GM13977 (cell line): Measurements from ENCODE around the gene PTPN14.
"Not testable (repeated sequence)": the region's sequence is repeated elsewhere in the genome, so short reads cannot be mapped to it uniquely, and the experiment has no call there.

Experiments used
- DNase-seq: peaks from one replicate; pipeline ENCODE4 v3.0.0; 2012; ENCODE audit warnings: low spot score
- in situ Hi-C: fragments of 300-500 bp; cut with MboI; formaldehyde crosslinking; loops from one replicate; pipeline ENCODE4 v1.12.0; 2022; ENCODE audit warnings: low sequenced_read_pairs, low pct_unique_long_range_greater_than_20kb, mixed read lengths, inconsistent platforms; ENCODE audit not compliant: unreplicated experiment
- TF ChIP-seq, protein P1 (sequence below): IDR thresholded peaks from 2 replicates; pipeline ENCODE4 v1.5.1; 2012; ENCODE audit warnings: mild to moderate bottlenecking, control low read depth; ENCODE audit not compliant: insufficient read depth; ENCODE audit errors: extremely low read depth, missing control alignments

Gene PTPN14

DNA sequence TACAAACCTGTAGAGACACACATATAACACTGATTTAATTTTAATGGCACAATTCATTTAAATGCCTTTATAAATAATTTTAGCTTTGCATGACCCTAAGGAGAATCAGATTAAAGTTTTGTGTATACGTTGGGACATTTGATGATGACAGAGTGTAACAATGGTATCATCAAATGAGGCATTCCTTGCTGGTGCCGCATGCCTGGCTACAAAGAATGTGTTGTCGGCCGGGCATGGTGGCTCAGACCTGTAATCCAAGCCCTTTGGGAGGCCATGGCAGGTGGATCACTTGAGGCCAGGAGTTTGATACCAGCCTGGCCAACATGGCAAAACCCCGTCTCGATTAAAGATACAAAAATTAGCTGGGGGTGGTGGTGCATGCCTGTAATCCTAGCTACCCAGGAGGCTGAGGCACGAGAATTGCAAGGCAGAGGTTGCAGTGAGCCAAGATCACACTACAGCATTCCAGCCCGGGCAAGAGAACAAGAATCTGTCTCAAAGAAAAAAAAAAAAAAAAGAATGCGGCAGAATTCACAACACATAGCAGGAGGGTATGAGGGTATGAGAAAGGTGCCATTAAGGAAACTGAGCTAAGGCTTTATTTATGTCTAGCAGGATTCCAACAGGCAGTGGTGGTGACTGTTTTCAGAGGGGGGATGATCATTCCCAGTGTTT is 58.9 kb downstream of the PTPN14 start:
- no peak for DNase-seq
- in situ Hi-C loops, result no loop called here
- TF ChIP-seq, protein P1, sequence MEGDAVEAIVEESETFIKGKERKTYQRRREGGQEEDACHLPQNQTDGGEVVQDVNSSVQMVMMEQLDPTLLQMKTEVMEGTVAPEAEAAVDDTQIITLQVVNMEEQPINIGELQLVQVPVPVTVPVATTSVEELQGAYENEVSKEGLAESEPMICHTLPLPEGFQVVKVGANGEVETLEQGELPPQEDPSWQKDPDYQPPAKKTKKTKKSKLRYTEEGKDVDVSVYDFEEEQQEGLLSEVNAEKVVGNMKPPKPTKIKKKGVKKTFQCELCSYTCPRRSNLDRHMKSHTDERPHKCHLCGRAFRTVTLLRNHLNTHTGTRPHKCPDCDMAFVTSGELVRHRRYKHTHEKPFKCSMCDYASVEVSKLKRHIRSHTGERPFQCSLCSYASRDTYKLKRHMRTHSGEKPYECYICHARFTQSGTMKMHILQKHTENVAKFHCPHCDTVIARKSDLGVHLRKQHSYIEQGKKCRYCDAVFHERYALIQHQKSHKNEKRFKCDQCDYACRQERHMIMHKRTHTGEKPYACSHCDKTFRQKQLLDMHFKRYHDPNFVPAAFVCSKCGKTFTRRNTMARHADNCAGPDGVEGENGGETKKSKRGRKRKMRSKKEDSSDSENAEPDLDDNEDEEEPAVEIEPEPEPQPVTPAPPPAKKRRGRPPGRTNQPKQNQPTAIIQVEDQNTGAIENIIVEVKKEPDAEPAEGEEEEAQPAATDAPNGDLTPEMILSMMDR, result no peak

DNA sequence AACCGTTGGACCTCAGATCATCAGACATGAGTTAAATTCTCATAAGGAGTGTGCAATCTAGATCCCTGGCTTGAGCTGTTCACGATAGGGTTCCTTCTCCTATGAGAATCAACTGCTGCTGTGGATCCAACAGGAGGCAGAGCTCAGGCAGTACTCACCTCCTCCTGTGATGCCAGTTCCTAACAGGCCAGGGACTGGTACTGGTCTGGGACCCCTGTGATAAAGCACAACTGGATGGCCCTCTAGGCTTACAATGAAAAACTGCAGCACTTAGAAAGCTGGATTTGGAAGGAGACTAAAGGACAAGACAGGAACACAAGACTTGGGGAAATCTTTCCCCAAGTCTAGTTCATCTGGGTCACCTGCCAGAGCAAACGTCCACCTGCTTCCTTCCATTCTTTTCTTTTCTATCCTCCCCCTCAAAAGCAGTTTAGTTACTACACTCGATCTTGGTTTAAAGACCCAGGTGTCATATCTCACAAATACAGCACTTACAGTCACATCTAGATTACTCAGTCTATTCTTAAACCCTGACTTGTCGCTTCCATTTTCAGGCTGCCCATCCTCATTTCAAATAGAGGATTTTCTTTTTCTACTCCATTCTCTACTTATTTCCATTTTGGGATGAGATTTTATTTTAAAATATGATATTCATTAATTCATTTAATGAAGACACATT is 59.8 kb downstream of the PTPN14 start:
- TF ChIP-seq, protein P1, result no peak
- in situ Hi-C loops, result no loop called here
- no peak for DNase-seq

DNA sequence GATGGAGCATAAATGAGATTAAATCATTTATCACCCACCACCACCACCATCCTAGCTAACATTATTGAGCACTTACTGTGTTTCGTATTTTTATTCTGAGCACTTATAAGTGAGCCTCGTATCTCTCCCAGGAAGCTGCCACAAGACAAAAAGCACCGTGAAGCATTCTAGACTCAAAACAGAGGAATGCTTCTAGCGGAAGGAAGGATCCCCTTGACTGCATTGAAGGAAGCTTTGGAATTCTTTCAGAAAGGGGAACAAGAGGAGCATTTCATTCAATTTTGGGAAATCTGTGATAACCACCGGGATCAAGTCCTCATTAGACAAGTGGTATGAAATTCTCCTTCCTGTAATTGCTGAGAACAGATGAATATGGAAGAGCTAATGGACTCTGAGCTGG is 66.3 kb downstream of the PTPN14 start:
- in situ Hi-C loops, result no loop called here

DNA sequence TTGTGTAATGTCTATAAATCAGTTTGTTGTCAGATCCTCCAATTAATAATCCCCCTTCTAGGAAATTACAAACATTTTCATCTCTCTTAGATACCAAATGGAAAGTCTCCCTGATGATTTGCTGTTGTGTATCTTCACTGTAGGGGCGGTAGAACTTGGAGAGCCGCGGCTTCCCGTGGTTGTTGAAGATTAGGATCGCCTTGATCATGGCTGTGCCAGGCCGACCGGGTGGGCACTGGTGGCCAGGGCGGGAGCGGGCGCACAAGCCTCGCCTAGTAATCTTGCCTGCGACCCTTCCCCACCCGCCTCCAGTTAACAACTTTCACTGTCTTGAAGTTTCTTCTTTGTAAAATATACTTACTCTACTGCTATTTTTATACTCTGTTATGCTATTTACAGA is 68.2 kb downstream of the PTPN14 start:
- in situ Hi-C loops, DNase-seq: not testable (repeated sequence)

More for the DNA sequence above, 66.3 kb downstream of the PTPN14 start:
- TF ChIP-seq, protein P1, result no peak
- no peak for DNase-seq

DNA sequence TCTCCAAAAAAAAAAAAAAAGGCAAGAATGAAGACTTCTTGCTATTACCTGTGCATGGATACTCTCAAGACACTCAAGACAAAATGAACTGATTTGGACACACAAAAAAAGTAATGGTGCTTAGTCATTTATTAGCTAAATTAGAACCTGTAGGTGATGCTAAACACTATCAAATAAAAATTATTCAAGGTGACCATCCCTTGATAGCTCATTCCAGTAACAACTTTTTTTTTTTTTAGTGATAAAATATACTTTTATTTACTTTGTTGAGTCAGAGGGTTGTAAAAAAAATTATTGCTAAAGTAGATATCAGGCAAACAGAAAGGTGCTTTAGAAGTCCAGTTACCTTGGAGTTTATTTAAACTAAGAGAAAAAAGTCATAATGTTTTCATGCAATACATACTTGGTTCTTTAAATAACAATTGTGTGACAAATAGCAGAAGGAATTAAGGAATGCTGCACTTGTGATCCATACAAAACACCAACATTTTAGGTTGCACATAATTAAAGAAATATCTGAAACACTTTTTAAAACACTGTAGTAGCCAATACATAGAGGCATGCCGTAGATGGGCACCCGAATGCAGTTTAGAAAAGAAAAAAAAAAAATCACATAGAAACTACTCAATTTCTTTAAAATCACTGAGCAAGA is 69.3 kb downstream of the PTPN14 start:
- in situ Hi-C loops, DNase-seq: not testable (repeated sequence)

DNA sequence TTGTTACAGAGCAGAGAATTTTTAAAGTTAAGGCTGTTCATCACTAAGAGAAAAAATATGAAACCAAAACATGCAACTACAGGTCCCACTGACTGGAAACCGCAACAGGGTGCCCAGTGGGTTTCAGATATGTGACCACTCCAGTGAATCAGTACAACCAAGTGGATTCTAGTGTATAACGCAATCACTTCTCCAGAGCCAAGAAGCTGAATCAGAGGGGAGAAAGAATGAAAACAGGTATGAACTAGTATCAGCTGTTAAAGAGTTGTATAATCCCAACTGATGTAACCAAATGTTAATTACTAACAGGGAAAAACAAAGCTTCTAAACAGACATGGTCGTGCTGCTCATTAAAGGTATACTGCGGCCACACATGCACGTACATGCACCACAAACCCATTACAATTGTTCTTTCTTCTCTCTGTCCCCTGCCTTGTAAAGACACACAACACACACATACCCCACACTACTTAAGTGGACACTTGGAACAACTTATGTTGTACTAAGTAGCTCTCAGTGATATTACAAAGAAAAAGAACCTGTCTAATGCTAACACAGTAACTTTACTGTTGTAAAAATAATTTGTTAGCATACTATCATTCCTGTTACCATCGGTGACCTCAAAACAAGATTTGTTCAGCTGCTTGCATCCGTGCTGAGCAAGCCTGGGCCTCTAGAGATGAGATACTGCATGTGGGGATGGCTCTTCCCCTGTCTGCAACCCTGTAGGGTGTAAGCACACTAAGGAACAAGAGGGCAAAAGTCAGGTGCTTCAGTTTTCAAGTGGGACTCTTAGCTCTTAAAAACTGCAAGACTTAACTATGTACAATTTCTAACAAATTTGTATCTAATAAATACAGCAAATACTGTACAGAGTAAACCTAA is 74.2 kb downstream of the PTPN14 start:
- TF ChIP-seq, protein P1, result no peak
- no peak for DNase-seq
- in situ Hi-C loops, result no loop called here

DNA sequence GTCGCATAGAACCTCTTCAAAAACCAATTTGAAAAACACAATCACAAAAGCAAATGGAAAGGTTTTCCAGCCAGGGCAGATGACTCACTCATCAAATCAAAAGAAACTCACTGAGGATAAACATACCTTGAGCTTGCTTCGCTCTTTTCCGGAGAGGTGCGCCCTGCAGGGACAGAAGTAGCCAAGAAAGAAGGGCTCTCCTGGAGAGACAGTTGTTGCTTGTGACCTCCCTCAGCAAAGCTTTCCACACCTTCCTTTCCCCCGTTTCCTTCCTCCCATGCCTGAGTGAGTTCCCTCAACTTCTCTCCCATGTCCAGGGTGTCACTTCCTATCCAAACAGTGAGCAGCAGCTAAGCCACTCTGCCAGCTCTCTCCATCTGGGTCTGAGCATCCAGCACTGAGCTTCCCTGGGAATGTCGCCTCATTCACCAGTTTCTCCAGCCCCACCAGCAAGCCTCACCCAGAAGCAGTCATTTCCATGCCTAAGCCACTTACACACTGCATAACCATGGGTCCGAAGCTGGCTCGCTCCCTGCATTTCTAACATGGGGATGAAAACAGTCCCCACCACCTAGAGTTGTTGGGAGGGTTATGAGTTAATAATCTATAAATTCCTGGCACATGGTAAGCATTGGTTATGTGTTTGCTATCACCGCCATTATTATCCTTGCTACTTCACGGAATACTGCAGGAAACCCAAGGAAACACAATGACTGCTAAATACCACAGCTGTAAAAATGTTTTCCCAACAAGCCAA is 75.0 kb downstream of the PTPN14 start:
- in situ Hi-C loops, result no loop called here
- no peak for DNase-seq
- TF ChIP-seq, protein P1, result no peak
